H9 (cell line): ENCODE data around the gene IGF2BP3. TPM values are rescaled to one million over a fixed set of nuclear protein-coding genes. Genes with fewer than 3 reads are reported as not detected.

Experiments used
- DNase-seq: peaks from one replicate; pipeline ENCODE4 v3.0.0-alpha.2; 2017
- H2AFZ ChIP-seq: one replicate; pipeline ENCODE4 v1.6.1; 2013; ENCODE audit warnings: mild to moderate bottlenecking, low read length, control low read depth, moderate library complexity
- H2AK5ac ChIP-seq: 2 replicates; pipeline ENCODE4 v1.6.1; 2013; ENCODE audit warnings: low read length, control low read depth, mixed read lengths; ENCODE audit not compliant: insufficient read length
- H2BK120ac ChIP-seq: one replicate; pipeline ENCODE4 v1.6.1; 2013; ENCODE audit warnings: low read depth, mild to moderate bottlenecking, low read length, control low read depth, inconsistent platforms; ENCODE audit not compliant: poor library complexity, severe bottlenecking
- H2BK12ac ChIP-seq: 2 replicates; pipeline ENCODE4 v1.6.1; 2013; ENCODE audit warnings: low read length, control low read depth, mixed read lengths, low read depth; ENCODE audit not compliant: insufficient read length
- H2BK15ac ChIP-seq: 2 replicates; pipeline ENCODE4 v1.6.1; 2013; ENCODE audit warnings: low read depth, low read length, control low read depth
- H2BK20ac ChIP-seq: one replicate; pipeline ENCODE4 v1.6.1; 2013; ENCODE audit warnings: low read depth, mild to moderate bottlenecking, low read length, control low read depth, inconsistent platforms; ENCODE audit not compliant: poor library complexity, severe bottlenecking
- H2BK5ac ChIP-seq: 2 replicates; pipeline ENCODE4 v1.6.1; 2013; ENCODE audit warnings: low read length, control low read depth, mixed read lengths; ENCODE audit not compliant: insufficient read length
- H3K14ac ChIP-seq: 2 replicates; pipeline ENCODE4 v1.6.1; 2013; ENCODE audit warnings: low read length, control low read depth; ENCODE audit not compliant: insufficient read depth
- H3K18ac ChIP-seq: 2 replicates; pipeline ENCODE4 v1.6.1; 2013; ENCODE audit warnings: low read depth, mild to moderate bottlenecking, mixed read lengths, low read length, control low read depth; ENCODE audit not compliant: insufficient read length
- H3K23ac ChIP-seq: 2 replicates; pipeline ENCODE4 v1.6.1; 2013; ENCODE audit warnings: low read length, control low read depth, mixed read lengths, low read depth; ENCODE audit not compliant: insufficient read length
- H3K23me2 ChIP-seq: 2 replicates; pipeline ENCODE4 v1.6.1; 2013; ENCODE audit warnings: low read depth, mild to moderate bottlenecking, mixed read lengths, low read length, control low read depth; ENCODE audit not compliant: insufficient read length, poor library complexity, severe bottlenecking
- H3K27ac ChIP-seq: 2 replicates; pipeline ENCODE4 v1.5.1; 2013; ENCODE audit warnings: low read length, control low read depth, mixed read lengths, low read depth; ENCODE audit not compliant: insufficient read length
- H3K27me3 ChIP-seq: 2 replicates; pipeline ENCODE4 v1.6.1; 2013; ENCODE audit warnings: low read length, control low read depth, inconsistent platforms; ENCODE audit not compliant: insufficient read depth
- H3K4ac ChIP-seq: 2 replicates; pipeline ENCODE4 v1.6.1; 2013; ENCODE audit warnings: low read depth, mild to moderate bottlenecking, control low read depth, inconsistent platforms, low read length, moderate library complexity
- H3K4me1 ChIP-seq: 2 replicates; pipeline ENCODE4 v1.6.1; 2013; ENCODE audit warnings: low read length, control low read depth, inconsistent platforms; ENCODE audit not compliant: insufficient read depth
- H3K4me2 ChIP-seq: 2 replicates; pipeline ENCODE4 v1.6.1; 2013; ENCODE audit warnings: low read length, control low read depth, mixed read lengths; ENCODE audit not compliant: insufficient read length, insufficient read depth
- H3K56ac ChIP-seq: 2 replicates; pipeline ENCODE4 v1.6.1; 2013; ENCODE audit warnings: low read depth, mild to moderate bottlenecking, mixed read lengths, low read length, control low read depth; ENCODE audit not compliant: insufficient read length
- H3K79me1 ChIP-seq: 2 replicates; pipeline ENCODE4 v1.6.1; 2013; ENCODE audit warnings: low read depth, mild to moderate bottlenecking, moderate library complexity, low read length, control low read depth, inconsistent platforms; ENCODE audit not compliant: insufficient read depth, poor library complexity, severe bottlenecking
- H3K79me2 ChIP-seq: 2 replicates; pipeline ENCODE4 v1.6.1; 2013; ENCODE audit warnings: low read length, control low read depth, inconsistent platforms; ENCODE audit not compliant: insufficient read depth
- H3K9ac ChIP-seq: 2 replicates; pipeline ENCODE4 v1.6.1; 2013; ENCODE audit warnings: low read length, control low read depth, mixed read lengths; ENCODE audit not compliant: insufficient read length; ENCODE audit errors: extremely low read depth
- H3K9me3 ChIP-seq: one replicate; pipeline ENCODE4 v1.6.1; 2013; ENCODE audit warnings: low read depth, low read length, inconsistent platforms; ENCODE audit not compliant: control insufficient read depth
- H3T11ph ChIP-seq: one replicate; pipeline ENCODE4 v1.6.1; 2013; ENCODE audit warnings: mild to moderate bottlenecking, low read length, control low read depth, inconsistent platforms
- H4K20me1 ChIP-seq: one replicate; pipeline ENCODE4 v1.6.1; 2013; ENCODE audit not compliant: control insufficient read depth, insufficient read length, insufficient read depth
- H4K5ac ChIP-seq: 2 replicates; pipeline ENCODE4 v1.6.1; 2013; ENCODE audit warnings: low read depth, mild to moderate bottlenecking, mixed read lengths, low read length, control low read depth; ENCODE audit not compliant: insufficient read length
- H4K8ac ChIP-seq: replicated peaks from 2 replicates; pipeline ENCODE4 v1.6.1; 2013; ENCODE audit warnings: low read length, control low read depth, mixed read lengths, low read depth; ENCODE audit not compliant: insufficient read length
- H4K91ac ChIP-seq: 2 replicates; pipeline ENCODE4 v1.6.1; 2013; ENCODE audit warnings: low read depth, mild to moderate bottlenecking, moderate library complexity, mixed read lengths, low read length, control low read depth; ENCODE audit not compliant: insufficient read length
- H3K27ac Mint-ChIP-seq, 3 experiments: 2 replicates in 2 of 3; 3 replicates in 1 of 3; pipeline ENCODE4 v1.8.0; 2020 to 2021; ENCODE audit warnings: mixed read lengths in 3 of 3, mild to moderate bottlenecking in 1 of 3, moderate library complexity in 1 of 3
- H3K27me3 Mint-ChIP-seq: 2 replicates; pipeline ENCODE4 v1.8.0; 2021; ENCODE audit warnings: low read depth, mild to moderate bottlenecking, moderate library complexity, mixed read lengths
- H3K36me3 Mint-ChIP-seq, 3 experiments: 2 replicates in 2 of 3; 3 replicates in 1 of 3; pipeline ENCODE4 v1.8.0; 2020 to 2021; ENCODE audit warnings: low read depth in 3 of 3, mixed read lengths in 3 of 3; ENCODE audit not compliant: insufficient read depth in 1 of 3
- H3K4me1 Mint-ChIP-seq, 2 experiments: 2 replicates each; pipeline ENCODE4 v1.8.0; 2020; ENCODE audit warnings: mixed read lengths in 2 of 2
- H3K4me3 Mint-ChIP-seq, 2 experiments: 2 replicates in 1 of 2; 3 replicates in 1 of 2; pipeline ENCODE4 v1.8.0; 2020 to 2021; ENCODE audit warnings: mild to moderate bottlenecking in 2 of 2, mixed read lengths in 2 of 2, moderate library complexity in 1 of 2
- H3K9me3 Mint-ChIP-seq, 2 experiments: 2 replicates in 1 of 2; 3 replicates in 1 of 2; pipeline ENCODE4 v1.8.0; 2020; ENCODE audit warnings: mild to moderate bottlenecking in 2 of 2, mixed read lengths in 2 of 2, moderate library complexity in 1 of 2
- WGBS: extraction: QIAGEN DNeasy Blood & Tissue Kit; methylation state at CpG from one replicate; pipeline ENCODE4 v1.1.7; 2013; ENCODE audit warnings: missing lambda C conversion rate, low lambda C conversion rate, mixed read lengths; ENCODE audit not compliant: insufficient read length; ENCODE audit errors: extremely low coverage; 5-methylcytosine and 5-hydroxymethylcytosine counted together
- total RNA-seq: library from RNA; stranded (reverse); gene quantifications from 2 replicates; pipeline ENCODE4 v1.2.1, GENCODE V29; 2021
- TF ChIP-seq, protein P1 (sequence below): fragments of 200-600 bp; sonication (generic); conservative IDR thresholded peaks from 3 replicates; pipeline ENCODE4 v1.8.0; 2021; ENCODE audit warnings: antibody characterized with exemption, mild to moderate bottlenecking

IGF2BP3 gene
- total RNA-seq, 1 experiment from 2014 or later: 197 TPM

DNA sequence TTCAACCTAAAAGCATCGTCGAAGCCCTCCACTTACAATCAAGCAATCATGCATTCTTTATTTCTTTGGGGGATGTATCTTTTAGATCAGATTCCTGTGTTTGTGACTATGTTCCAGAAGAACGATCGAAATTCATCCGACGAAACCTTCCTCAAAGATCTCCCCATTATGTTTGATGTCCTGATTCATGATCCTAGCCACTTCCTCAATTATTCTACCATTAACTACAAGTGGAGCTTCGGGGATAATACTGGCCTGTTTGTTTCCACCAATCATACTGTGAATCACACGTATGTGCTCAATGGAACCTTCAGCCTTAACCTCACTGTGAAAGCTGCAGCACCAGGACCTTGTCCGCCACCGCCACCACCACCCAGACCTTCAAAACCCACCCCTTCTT lies 209.9 kb downstream of the IGF2BP3 start:
- TF ChIP-seq, protein P1, sequence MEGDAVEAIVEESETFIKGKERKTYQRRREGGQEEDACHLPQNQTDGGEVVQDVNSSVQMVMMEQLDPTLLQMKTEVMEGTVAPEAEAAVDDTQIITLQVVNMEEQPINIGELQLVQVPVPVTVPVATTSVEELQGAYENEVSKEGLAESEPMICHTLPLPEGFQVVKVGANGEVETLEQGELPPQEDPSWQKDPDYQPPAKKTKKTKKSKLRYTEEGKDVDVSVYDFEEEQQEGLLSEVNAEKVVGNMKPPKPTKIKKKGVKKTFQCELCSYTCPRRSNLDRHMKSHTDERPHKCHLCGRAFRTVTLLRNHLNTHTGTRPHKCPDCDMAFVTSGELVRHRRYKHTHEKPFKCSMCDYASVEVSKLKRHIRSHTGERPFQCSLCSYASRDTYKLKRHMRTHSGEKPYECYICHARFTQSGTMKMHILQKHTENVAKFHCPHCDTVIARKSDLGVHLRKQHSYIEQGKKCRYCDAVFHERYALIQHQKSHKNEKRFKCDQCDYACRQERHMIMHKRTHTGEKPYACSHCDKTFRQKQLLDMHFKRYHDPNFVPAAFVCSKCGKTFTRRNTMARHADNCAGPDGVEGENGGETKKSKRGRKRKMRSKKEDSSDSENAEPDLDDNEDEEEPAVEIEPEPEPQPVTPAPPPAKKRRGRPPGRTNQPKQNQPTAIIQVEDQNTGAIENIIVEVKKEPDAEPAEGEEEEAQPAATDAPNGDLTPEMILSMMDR: no peak
- H3K23ac ChIP-seq: no peak overlapping the region
- Mint-ChIP-seq H3K27me3 (no peaks in the 10 kb centered on the region), H3K4me1 (no peaks in the 10 kb centered on the region), H3K27ac (no peak overlapping the region), H3K4me3 (no peak overlapping the region), H3K36me3 (no peaks in the 10 kb centered on the region), H3K9me3 (no peaks in the 10 kb centered on the region)
- H4K5ac ChIP-seq: no peak overlapping the region
- no peaks in the 10 kb centered on the region for H3K4me1 ChIP-seq
- H2BK15ac ChIP-seq: no peak overlapping the region
- no peak overlapping the region for H2BK20ac ChIP-seq
- H2BK5ac ChIP-seq: no peak overlapping the region
- no peak overlapping the region for H3K18ac ChIP-seq
- no peak overlapping the region for H3K4me2 ChIP-seq
- no peaks in the 10 kb centered on the region for H3K9me3 ChIP-seq
- no CpG with 5 or more reads among the region's 10 CpGs for WGBS
- H3K9ac ChIP-seq: no peak overlapping the region
- H4K20me1 ChIP-seq: no peaks in the 10 kb centered on the region
- H2AFZ ChIP-seq: no peak overlapping the region
- no peak for DNase-seq
- no peak overlapping the region for H3K27ac ChIP-seq
- no peak overlapping the region for H4K8ac ChIP-seq
- H3K23me2 ChIP-seq: no peaks in the 10 kb centered on the region
- no peak overlapping the region for H3K56ac ChIP-seq
- no peak overlapping the region for H2BK120ac ChIP-seq
- H2AK5ac ChIP-seq: no peak overlapping the region
- no peak overlapping the region for H2BK12ac ChIP-seq
- H3T11ph ChIP-seq: no peak overlapping the region
- no peak overlapping the region for H3K4ac ChIP-seq
- no peaks in the 10 kb centered on the region for H3K79me2 ChIP-seq
- H3K14ac ChIP-seq: no peak overlapping the region
- H4K91ac ChIP-seq: no peak overlapping the region
- H3K79me1 ChIP-seq: no peaks in the 10 kb centered on the region
- no peaks in the 10 kb centered on the region for H3K27me3 ChIP-seq

Other genes starting within 250 kb of the IGF2BP3 start
- 1.2 TPM in 2 replicates for gene GPNMB, start 223.7 kb downstream of the IGF2BP3 start, total RNA-seq
- 78.3 and 83.4 TPM in 2 replicates for gene MALSU1, start 171.2 kb downstream of the IGF2BP3 start, total RNA-seq
- gene TRA2A, start 61.5 kb upstream of the IGF2BP3 start, total RNA-seq: 164 and 169 TPM in 2 replicates
- 2.1 and 4.0 TPM in 2 replicates for gene CCDC126, start 126.9 kb upstream of the IGF2BP3 start, total RNA-seq
- 13.4 and 15.0 TPM in 2 replicates for gene FAM221A, start 209.7 kb upstream of the IGF2BP3 start, total RNA-seq
- gene STK31, start 239.7 kb upstream of the IGF2BP3 start, total RNA-seq: 0.24 and 0.33 TPM in 2 replicates